HCT116 (cell line): ENCODE data around the gene CIITA. TPM values are rescaled to one million over a fixed set of nuclear protein-coding genes. Genes with fewer than 3 reads are reported as not detected.

Experiments used
- ATAC-seq: fragments of 200-7000 bp; cut with Tn5 transposase; 2 replicates; pipeline ENCODE4 v1.9.1; 2020; ENCODE audit warnings: mild to moderate bottlenecking, moderate library complexity
- BruUV-seq: library from RNA; stranded (reverse); fragments of 400-500 nt; replicated peaks from 2 replicates; lab custom pipeline; 2021; lab: Mats Ljungman, UMichigan
- CTCF ChIA-PET: fragments of 300-600 bp; sonication (Branson Sonifier 250); formaldehyde crosslinking; loops from one replicate; lab custom pipeline; 2021; ENCODE audit warnings: antibody characterized with exemption; lab: Charles Lee
- POLR2A ChIA-PET: fragments of 300-600, 350-600 bp; sonication (Branson Sonifier 250); formaldehyde crosslinking; loops from one replicate; lab custom pipeline; 2021; ENCODE audit warnings: antibody characterized with exemption; lab: Charles Lee
- RAD21 ChIA-PET, 2 experiments: fragments of 300-600 bp; sonication (Branson Sonifier 250); formaldehyde crosslinking; loops; one replicate each; lab custom pipeline; 2023; ENCODE audit warnings: low total read pairs in 2 of 2; ENCODE audit not compliant: uncharacterized antibody in 2 of 2, unreplicated experiment in 2 of 2, low non-redundant PET in 1 of 2; lab: Charles Lee
- DNase-seq: peaks from one replicate; pipeline ENCODE4 v3.0.0-alpha.2; 2010; ENCODE audit warnings: low read depth, low spot score
- H2AFZ ChIP-seq: fragments of 200-600 bp; shearing (Covaris generic), sonication (generic); 2 replicates; pipeline ENCODE4 v1.6.1; 2017; ENCODE audit warnings: low read depth, mixed run types, mixed read lengths, antibody characterized with exemption, low read length; ENCODE audit not compliant: poor library complexity, severe bottlenecking
- H3K27ac ChIP-seq: 2 replicates; pipeline ENCODE4 v1.5.1; 2012; ENCODE audit warnings: low read depth, low read length
- H3K27me3 ChIP-seq: fragments of 200-600 bp; sonication (generic); 2 replicates; pipeline ENCODE4 v1.6.1; 2016; ENCODE audit warnings: mixed run types, low read length, mixed read lengths; ENCODE audit not compliant: insufficient read depth
- H3K36me3 ChIP-seq, 2 experiments: fragments of 200-500 bp in 1 of 2; fragments of 200-600 bp in 1 of 2; sonication (Bioruptor generic) in 1 of 2; sonication (generic) in 1 of 2; 2 replicates each; pipeline versions ENCODE4 v1.5.1 to v1.6.1; 2014 to 2016; ENCODE audit warnings: low read length in 2 of 2, inconsistent platforms in 1 of 2, mixed read lengths in 1 of 2, mixed run types in 1 of 2; ENCODE audit not compliant: insufficient read depth in 2 of 2, control insufficient read depth in 1 of 2
- H3K4me1 ChIP-seq, 2 experiments: fragments of 200-600 bp in 1 of 2; sonication (generic) in 1 of 2; 2 replicates each; pipeline versions ENCODE4 v1.5.1 to v1.6.1; 2012 to 2017; ENCODE audit warnings: low read length in 2 of 2, inconsistent platforms in 1 of 2, mild to moderate bottlenecking in 1 of 2, mixed read lengths in 1 of 2, mixed run types in 1 of 2, moderate library complexity in 1 of 2; ENCODE audit not compliant: insufficient read depth in 2 of 2, control insufficient read depth in 1 of 2
- H3K4me2 ChIP-seq: fragments of 200-600 bp; sonication (generic); 2 replicates; pipeline ENCODE4 v1.6.1; 2017; ENCODE audit warnings: mixed run types, low read length, mixed read lengths
- H3K4me3 ChIP-seq, 2 experiments: fragments of 200-600 bp in 1 of 2; sonication (generic) in 1 of 2; replicated peaks in 1 of 2; 2 replicates each; pipeline ENCODE4 v1.5.1; 2011 to 2016; ENCODE audit warnings: low read length in 2 of 2, control low read depth in 1 of 2, low read depth in 1 of 2, mild to moderate bottlenecking in 1 of 2, mixed read lengths in 1 of 2, mixed run types in 1 of 2
- H3K79me2 ChIP-seq: fragments of 200-600 bp; sonication (generic); 2 replicates; pipeline ENCODE4 v1.6.1; 2017; ENCODE audit warnings: mild to moderate bottlenecking, mixed run types, low read length, moderate library complexity, mixed read lengths; ENCODE audit not compliant: insufficient read depth
- H3K9ac ChIP-seq: fragments of 200-600 bp; sonication (generic); 2 replicates; pipeline ENCODE4 v1.6.1; 2016; ENCODE audit warnings: low read length, mixed read lengths
- H3K9me2 ChIP-seq: fragments of 200-600 bp; sonication (generic), shearing (Covaris generic); 2 replicates; pipeline ENCODE4 v1.6.1; 2017; ENCODE audit warnings: mixed run types, mild to moderate bottlenecking, moderate library complexity; ENCODE audit not compliant: insufficient read depth
- H3K9me3 ChIP-seq, 2 experiments: fragments of 200-500 bp in 1 of 2; fragments of 200-600 bp in 1 of 2; sonication (Bioruptor generic) in 1 of 2; sonication (generic) in 1 of 2; 2 replicates each; pipeline ENCODE4 v1.6.1; 2014 to 2017; ENCODE audit warnings: low read length in 2 of 2, mixed read lengths in 2 of 2, inconsistent platforms in 1 of 2, low read depth in 1 of 2, mild to moderate bottlenecking in 1 of 2, mixed run types in 1 of 2, moderate library complexity in 1 of 2; ENCODE audit not compliant: control insufficient read depth in 1 of 2, insufficient read depth in 1 of 2
- H4K20me1 ChIP-seq: fragments of 200-600 bp; sonication (generic), shearing (Covaris generic); 2 replicates; pipeline ENCODE4 v1.6.1; 2017; ENCODE audit warnings: mixed run types, mild to moderate bottlenecking, moderate library complexity; ENCODE audit not compliant: insufficient read depth
- CBX3 ChIP-seq: IDR thresholded peaks from 2 replicates; pipeline ENCODE4 v1.6.1; 2012; ENCODE audit warnings: low read depth
- CTCF ChIP-seq, 3 experiments: fragments of 200-600 bp in 1 of 3; sonication (generic) in 1 of 3; IDR thresholded peaks in 2 of 3; conservative IDR thresholded peaks in 1 of 3; 2 replicates each; pipeline ENCODE4 v1.5.1; 2012 to 2017; ENCODE audit warnings: low read depth in 2 of 3, low read length in 2 of 3, antibody characterized with exemption in 1 of 3, borderline replicate concordance in 1 of 3, control low read depth in 1 of 3, mild to moderate bottlenecking in 1 of 3, mixed read lengths in 1 of 3, mixed run types in 1 of 3, moderate library complexity in 1 of 3; ENCODE audit not compliant: insufficient read depth in 1 of 3
- FOSL1 ChIP-seq: IDR thresholded peaks from 2 replicates; pipeline ENCODE4 v1.6.1; 2012; ENCODE audit warnings: low read depth
- MAX ChIP-seq: IDR thresholded peaks from 2 replicates; pipeline ENCODE4 v1.6.1; 2012
- POLR2A ChIP-seq: IDR thresholded peaks from 2 replicates; pipeline ENCODE4 v1.7.0; 2011; ENCODE audit warnings: borderline replicate concordance; ENCODE audit not compliant: insufficient read depth, insufficient read length; ENCODE audit errors: extremely low read depth
- POLR2AphosphoS5 ChIP-seq: IDR thresholded peaks from 2 replicates; pipeline ENCODE4 v1.6.1; 2011; ENCODE audit warnings: mild to moderate bottlenecking, low read depth, low read length, moderate library complexity
- REST ChIP-seq: IDR thresholded peaks from 2 replicates; pipeline ENCODE4 v1.6.1; 2012; ENCODE audit warnings: low read depth
- SIN3A ChIP-seq: IDR thresholded peaks from 2 replicates; pipeline ENCODE4 v1.6.1; 2012; ENCODE audit warnings: low read depth
- SRF ChIP-seq: IDR thresholded peaks from 2 replicates; pipeline ENCODE4 v1.6.1; 2012; ENCODE audit warnings: low read depth
- TCF7L2 ChIP-seq: IDR thresholded peaks from 2 replicates; pipeline ENCODE4 v1.7.0; 2011; ENCODE audit warnings: borderline replicate concordance, inconsistent platforms; ENCODE audit not compliant: insufficient read depth, insufficient read length; ENCODE audit errors: extremely low read depth
- ZNF274 ChIP-seq: fragments of 200-500 bp; sonication (Bioruptor generic); IDR thresholded peaks from 2 replicates; pipeline ENCODE4 v1.6.1; 2014; ENCODE audit warnings: mild to moderate bottlenecking, low read depth, low read length, inconsistent platforms
- intact Hi-C: fragments of 100-400 bp; cut with micrococcal nuclease; formaldehyde crosslinking; loops from 2 replicates; pipeline ENCODE4 v1.10.0; 2022
- total RNA-seq: library from RNA; stranded (reverse); gene quantifications from one replicate; pipeline ENCODE4 v1.2.1, GENCODE V29; 2021; ENCODE audit not compliant: unreplicated experiment

Gene CIITA
- total RNA-seq, 1 experiment from 2014 or later, result 0.25 TPM

- RAD21 ChIA-PET, result no interaction called here
These were observed 18.0 kb upstream of the CIITA start for GRCh38 chr16:10859020-10859419.

GRCh38 chr16:10859658-10860057, 17.3 kb upstream of the CIITA start:
- BruUV-seq, result no TSS peak
- no peak for DNase-seq
- H4K20me1 ChIP-seq, result no peaks in the 10 kb centered on the region
- POLR2A ChIA-PET, result no interaction called here
- no peaks in the 10 kb centered on the region for H3K79me2 ChIP-seq
- intact Hi-C loops, result no loop called here
- RAD21 ChIA-PET, result no interaction called here
- no peak for ATAC-seq
- H3K9me3 ChIP-seq, result no peaks in the 10 kb centered on the region
- H3K4me3 ChIP-seq, result no peak overlapping the region
- H3K27me3 ChIP-seq, result peaks cover 16% of the 10 kb centered on the region
- H3K4me2 ChIP-seq, result no peak overlapping the region
- H3K36me3 ChIP-seq, result no peaks in the 10 kb centered on the region
- H2AFZ ChIP-seq, result no peak overlapping the region
- H3K27ac ChIP-seq, result no peak overlapping the region
- no peaks in the 10 kb centered on the region for H3K9me2 ChIP-seq
- peaks cover 0 to 6% of the 10 kb centered on the region in 2 experiments; a peak in 2 of 4 replicates for H3K4me1 ChIP-seq
- TF ChIP-seq CTCF (IDR thresholded peaks at IDR 0.05 in 2 of 3, conservative IDR thresholded peaks at IDR 0.05 in 1 of 3; ENCODE audit: borderline replicate concordance in 1 of 3, insufficient read depth in 1 of 3, low read depth in 2 of 3, low read length in 2 of 3), result no peak
- no peak for TF ChIP-seq REST
- no peak for TF ChIP-seq TCF7L2
- no peak for TF ChIP-seq ZNF274
- no peak for TF ChIP-seq SRF
- no peak for TF ChIP-seq POLR2AphosphoS5
- no peak for TF ChIP-seq SIN3A
- no peak for TF ChIP-seq POLR2A
- CTCF ChIA-PET, result no interaction called here
- H3K9ac ChIP-seq, result no peak overlapping the region

More at GRCh38 chr16:10859020-10859419, 18.0 kb upstream of the CIITA start:
- Histone ChIP-seq H3K79me2 (no peaks in the 10 kb centered on the region), H2AFZ (no peak overlapping the region), H3K9me2 (no peaks in the 10 kb centered on the region), H3K4me3 (no peak overlapping the region), H3K4me1 (peaks cover 0 to 6% of the 10 kb centered on the region in 2 experiments; a peak in 2 of 4 replicates), H3K36me3 (no peaks in the 10 kb centered on the region), H3K9me3 (no peaks in the 10 kb centered on the region), H3K4me2 (no peak overlapping the region), H3K9ac (no peak overlapping the region), H4K20me1 (no peaks in the 10 kb centered on the region), H3K27ac (no peak overlapping the region), H3K27me3 (peaks cover 16% of the 10 kb centered on the region)
- CTCF ChIA-PET, result no interaction called here
- ATAC-seq (no peak), DNase-seq (no peak)
- POLR2A ChIA-PET, result no interaction called here
- intact Hi-C loops, result no loop called here
- no TSS peak for BruUV-seq
- TF ChIP-seq MAX, result no peak
- no peak for TF ChIP-seq ZNF274
- no peak for TF ChIP-seq CBX3
- no peak for TF ChIP-seq SRF
- TF ChIP-seq FOSL1, result no peak
